ENCODE measurements around the gene ABHD16B.

The ABHD16B gene

DNA sequence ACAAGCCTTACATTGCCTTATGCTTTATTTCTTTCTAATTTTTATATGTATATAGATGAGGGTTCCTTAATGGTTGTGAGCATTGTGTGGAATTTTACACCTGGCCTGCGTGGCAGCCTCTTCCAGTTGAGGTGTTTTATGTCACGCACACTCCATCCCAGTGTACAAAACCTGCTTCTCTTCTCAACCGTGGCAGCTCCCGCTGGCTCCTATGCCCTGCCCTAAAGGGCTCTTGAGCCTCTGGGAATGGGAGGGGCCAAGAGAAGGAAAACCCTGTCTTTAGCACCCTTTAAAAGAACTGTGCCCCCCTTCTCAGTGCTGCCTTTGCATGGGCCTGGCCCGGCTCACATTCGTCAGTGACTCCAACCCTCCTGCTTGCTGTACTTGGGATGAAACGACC lies 29.3 kb downstream of the ABHD16B start:
- H3K4me3 ChIP-seq (ENCODE audit: low read depth, low read length): no peak overlapping the region
- no peak for DNase-seq (ENCODE audit: low read depth)

DNA sequence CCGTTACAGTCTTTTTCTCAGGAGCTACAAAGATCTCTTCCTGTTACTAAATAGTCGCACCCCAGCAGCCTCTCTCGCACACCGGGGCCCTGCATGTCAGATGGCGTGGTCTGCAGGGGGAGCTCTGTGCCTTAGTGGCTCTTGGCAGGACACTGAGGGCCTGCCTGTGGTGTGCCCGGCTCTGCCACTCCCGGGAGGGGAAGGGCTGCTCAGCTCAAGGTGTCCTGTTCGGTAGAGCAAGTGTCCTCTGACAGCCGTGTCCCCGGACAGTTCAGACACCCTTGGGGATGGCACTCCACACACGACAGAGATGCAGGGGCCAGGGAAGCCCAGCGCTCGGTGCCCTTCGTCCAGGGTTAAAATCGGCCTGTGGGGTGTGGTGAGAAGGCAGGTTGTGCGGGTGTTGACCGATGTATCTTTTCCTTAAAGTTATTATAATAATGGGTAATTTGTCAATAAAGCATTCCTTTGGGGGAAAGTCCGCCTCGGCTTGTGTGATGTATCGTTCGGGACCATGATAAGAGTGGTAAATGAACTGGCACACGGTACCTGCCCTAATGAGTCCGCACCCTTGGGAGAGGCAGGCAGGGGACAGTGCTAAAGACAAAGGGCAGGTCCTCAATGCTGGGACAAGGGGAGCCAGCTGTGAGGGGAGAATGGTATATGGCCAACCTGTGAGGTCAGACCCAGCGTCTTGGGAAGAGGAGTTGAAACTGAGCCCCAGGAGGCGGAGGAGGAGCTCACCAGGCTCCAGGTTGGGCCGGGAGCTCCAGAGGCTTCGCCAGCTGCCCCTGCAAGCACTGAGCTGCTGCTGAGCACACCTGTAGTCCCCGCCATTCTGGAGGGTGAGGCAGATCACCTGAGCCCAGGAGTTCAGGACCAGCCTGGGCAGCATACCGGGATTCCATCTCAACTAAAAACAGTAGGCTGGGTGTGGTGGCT lies 30.0 kb downstream of the ABHD16B start:
- H3K4me3 ChIP-seq (ENCODE audit: low read depth, low read length): no peak overlapping the region
- DNase-seq (ENCODE audit: low read depth): no peak

DNA sequence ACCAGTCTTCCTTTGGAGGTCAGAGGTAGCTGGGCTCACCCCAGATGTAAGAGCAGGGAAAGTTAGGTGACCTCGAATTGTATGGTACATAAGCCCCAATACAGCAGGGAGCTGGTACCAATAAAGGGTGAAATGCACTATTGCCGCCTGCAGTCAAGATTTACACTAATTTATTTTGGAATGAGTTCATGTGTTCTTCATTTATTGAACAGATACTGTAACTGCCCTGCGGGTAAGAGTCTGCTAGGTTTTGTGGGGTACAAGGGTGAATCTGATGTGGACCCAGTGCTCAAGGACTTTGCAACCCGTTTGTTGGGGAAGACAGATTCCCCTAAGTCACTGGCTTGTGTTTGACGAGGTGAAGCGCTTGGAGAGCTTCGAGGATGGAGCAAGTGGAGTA lies 31.1 kb downstream of the ABHD16B start:
- no peak overlapping the region for H3K4me3 ChIP-seq (ENCODE audit: low read depth, low read length)
- DNase-seq (ENCODE audit: low read depth): no peak

DNA sequence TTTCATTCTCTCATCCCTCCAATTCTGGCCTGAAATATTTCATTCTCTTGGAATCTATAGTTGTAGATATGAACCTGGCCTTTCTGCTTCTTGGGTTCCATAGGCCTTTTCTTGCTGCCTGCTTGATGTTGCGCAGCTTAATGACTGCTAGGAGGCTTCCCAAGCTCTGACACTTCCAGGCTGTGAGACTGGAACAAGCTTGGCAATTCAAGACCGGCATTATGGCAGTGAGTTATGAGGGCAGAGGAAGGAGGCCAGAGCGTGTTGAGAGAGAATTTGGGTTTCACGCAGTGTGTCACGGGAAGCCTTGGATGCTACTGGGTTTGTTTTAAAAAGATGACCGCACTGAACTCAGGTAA lies 32.7 kb downstream of the ABHD16B start:
- H3K4me3 ChIP-seq (ENCODE audit: low read depth, low read length): peak overlapping the region; percentile 53
- DNase-seq (ENCODE audit: low read depth): no peak

DNA sequence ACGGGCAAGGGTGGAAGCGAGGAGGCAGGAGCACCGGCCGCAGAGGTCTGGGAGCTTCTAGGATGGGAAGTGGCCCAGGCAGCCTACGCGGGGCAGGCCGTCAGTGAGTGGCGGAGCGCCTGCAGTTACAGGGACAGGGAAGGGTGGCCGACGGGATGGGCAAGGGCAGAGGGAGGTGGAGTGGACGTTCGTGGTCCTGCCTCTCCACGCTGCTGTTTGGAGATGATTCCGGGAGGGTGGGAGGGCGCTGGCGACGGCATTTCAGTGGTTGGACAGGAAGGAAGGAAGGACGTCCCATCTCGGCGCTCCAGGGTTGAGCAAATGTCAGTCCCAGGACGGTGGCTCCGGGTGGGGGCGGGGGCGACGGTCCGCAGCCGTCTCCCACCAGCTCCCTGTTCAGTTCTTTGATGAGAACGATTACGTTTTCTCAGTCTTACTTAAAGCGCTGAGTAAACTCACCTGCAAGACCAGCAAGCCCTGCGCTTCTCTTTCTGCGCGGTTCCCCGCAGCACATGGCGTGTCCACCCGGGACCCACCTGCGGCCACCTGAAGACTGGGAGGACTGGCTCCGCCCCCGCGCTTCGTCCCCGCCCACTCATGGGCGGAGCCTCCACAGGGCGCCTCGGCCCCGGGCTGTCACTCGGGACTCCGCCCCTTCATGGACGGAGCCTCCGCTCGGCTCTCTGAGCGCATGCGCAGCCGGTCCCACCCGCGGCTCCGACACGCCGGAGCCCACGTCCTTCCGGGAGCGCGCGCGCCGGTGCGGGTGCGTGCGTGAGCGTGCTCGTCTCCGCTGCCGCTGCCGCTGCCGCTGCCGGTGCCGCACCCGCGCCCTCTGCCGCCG lies 33.3 kb downstream of the ABHD16B start, which contains the start of gene DNAJC5:
TSS of gene DNAJC5 (plus strand) at position 769 of the 844 bp plus-strand sequence. CDS start 33,220 bp downstream, outside the sequence.
- DNase-seq (ENCODE audit: low read depth): peak; percentile 62
- peak within 1 kb of the TSS; percentile 59 for H3K4me3 ChIP-seq (ENCODE audit: low read depth, low read length)

DNA sequence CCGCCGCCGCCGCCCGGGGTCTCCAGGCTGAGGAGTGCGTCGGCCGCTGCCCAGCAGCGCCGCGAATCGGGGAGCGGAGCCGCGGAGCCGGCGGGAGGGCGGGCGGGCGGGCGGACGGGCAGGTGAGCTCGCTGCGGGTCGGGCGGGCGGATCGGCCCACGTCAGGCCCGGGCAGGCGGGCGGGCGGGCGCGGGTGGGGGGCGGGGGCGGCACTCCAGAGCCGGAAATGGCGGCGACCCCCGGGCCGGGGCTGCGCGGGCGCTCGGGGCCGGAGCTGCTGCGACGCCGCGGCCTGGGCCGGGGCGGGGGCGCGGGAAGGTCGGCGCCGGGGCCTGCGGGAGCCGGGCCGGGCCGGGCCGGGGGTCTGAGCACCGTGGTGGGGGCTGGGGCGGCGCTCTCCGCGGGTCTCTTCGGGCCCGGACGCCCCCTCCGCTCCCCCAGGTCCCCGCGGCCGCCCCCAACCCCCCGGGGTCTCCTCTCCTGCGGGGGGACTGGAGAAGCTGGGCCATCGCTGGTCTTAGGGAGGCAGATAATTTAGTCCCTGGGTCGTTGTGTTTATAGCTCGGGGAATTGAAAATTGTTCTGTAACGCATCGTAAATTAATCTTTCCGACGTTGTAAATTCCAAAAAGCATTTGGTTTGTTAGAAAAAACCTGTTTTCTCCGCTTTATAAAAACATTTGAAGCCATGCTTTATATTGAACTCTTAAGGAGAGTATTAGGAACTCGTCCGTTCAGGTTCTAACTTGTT lies 34.1 kb downstream of the ABHD16B start:
- no peak for DNase-seq (ENCODE audit: low read depth)
- H3K4me3 ChIP-seq (ENCODE audit: low read depth, low read length): peak overlapping the region; percentile 59

DNA sequence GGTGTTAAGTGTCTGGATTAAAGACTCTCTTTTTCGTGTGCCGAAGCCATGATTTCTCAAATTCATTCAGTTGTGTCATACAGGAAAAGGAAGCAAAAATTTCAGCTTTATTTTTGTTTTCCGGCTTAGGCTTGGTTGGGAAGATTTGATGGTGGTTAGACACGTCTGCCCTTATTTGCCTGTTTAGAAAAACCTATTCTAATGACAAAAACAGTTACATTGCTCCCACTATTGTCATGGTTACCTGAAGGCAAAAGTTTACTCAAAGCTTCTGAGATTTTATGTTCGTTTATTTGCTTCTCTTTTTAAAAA lies 34.6 kb downstream of the ABHD16B start:
- no peak for DNase-seq (ENCODE audit: low read depth)
- H3K4me3 ChIP-seq (ENCODE audit: low read depth, low read length): peak overlapping the region; percentile 59

DNA sequence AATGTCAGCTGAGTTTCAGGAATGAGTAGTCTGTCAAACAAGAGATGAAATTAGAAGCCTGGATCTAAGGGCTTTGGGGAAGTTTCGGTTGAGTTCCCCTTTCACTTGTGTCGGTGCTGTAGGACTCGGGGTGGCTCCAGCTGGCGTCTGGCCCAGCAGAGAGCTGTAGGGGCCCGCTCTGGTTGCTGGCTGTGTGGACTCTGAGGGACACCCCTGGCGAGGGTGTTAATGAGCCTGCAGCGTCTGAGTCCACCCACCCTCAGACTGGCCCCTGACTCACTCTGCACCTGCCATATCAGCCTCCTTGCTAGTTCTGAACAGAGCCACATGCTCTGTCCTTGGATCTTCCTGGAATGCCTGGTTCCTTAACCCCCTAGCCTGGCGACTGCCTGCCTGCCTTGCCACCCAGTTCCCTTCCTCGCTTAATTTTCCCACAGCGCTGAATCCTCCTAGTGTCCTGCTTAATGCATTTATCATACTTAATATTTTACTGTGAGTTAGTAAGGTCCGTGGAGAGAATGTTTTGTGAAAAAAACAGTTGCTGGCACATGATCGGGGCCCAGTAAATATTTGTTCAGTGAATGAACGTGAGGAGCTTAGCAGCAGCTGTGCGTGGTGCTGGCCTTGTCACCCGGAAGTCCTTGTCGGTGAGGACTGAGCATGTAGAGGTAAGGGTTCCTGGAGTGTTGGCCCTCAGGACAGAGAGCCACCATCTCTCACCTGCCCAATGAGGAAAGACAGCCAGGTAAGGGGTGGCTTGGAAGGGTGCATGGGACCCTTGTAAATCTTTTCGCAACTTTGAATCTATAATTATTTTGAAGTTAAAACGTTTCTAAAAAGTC lies 35.2 kb downstream of the ABHD16B start:
- no peak for DNase-seq (ENCODE audit: low read depth)
- H3K4me3 ChIP-seq (ENCODE audit: low read depth, low read length): peak overlapping the region; percentile 59

DNA sequence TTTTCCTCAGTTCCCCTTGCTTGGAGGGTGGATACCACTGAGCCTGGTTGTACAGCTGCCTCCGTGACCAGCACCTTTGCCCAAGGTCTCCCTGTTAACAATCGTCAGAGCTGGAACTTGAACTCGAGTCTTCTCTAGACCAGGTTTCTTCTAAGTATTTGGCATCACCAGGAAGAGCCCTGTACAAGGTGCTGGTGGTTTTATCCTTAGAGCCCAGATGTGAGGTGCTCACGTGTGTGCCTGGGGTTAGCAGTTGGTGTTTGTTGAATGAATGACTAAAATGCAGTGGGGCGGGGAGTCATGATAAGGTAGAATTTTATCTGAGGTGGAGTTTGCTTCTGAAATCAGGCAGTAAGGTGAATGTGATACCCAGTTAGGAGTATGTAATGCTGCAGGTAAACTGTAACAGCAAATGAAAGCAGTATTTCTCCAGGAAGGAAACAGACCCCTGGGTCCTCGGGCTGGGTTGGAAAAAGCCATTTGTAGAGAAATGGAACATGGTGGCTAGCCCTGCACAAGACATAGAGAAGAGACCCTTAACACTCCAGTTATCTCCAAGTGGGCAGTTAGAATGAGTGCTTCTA lies 36.8 kb downstream of the ABHD16B start:
- no peak overlapping the region for H3K4me3 ChIP-seq (ENCODE audit: low read depth, low read length)
- no peak for DNase-seq (ENCODE audit: low read depth)

DNA sequence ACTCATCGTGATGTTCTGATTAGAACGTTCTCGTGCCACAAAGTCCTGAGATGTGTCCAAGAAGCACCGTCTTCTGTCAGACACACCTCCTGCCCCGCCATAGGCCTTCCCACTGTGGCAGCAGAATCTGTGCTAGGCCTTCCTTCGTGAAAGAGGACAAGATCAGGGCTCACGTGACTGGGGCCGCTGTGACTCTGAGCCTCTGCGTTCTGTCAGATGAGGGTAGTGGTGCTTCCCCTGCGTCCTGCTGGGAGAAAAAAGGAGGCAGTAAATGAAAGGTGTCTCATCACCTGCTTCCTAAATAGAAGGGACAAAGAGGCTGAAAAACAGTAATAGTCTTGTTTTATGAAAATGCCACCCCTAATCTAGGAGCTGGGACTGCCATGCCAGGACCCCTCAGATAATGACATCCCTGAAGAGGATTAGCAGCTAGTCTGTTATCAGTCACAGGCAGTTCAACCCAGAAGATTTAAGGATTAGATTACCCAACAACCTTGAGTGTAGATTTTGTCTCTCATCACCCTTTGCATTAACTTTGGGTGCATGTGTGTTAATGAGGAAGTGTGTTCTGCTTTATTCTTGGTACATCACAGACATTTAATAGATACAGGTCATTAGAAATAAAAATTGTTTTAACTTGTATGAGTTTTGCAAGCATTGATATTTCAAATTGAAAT lies 37.7 kb downstream of the ABHD16B start:
- no peak for DNase-seq (ENCODE audit: low read depth)
- H3K4me3 ChIP-seq (ENCODE audit: low read depth, low read length): no peak overlapping the region

DNA sequence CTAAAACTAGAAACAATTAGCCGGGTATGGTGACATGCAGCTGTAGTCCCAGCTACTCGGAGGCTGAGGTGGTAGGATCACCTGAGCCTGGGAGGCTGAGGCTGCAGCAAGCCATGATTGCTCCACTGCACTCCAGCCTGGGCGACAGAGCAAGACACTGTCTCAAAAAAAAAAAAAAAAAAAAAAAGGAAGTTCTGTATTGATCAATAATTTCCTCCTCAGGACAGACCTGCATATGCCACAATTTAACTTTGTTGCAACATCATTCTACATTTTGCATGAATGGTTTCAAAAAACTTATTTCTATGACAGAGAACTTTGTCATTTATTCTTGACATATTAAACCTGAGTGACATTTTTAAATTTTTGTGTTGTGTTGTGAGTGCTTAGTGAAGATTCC lies 39.1 kb downstream of the ABHD16B start:
- no peak overlapping the region for H3K4me3 ChIP-seq (ENCODE audit: low read depth, low read length)
- DNase-seq (ENCODE audit: low read depth): no peak

DNA sequence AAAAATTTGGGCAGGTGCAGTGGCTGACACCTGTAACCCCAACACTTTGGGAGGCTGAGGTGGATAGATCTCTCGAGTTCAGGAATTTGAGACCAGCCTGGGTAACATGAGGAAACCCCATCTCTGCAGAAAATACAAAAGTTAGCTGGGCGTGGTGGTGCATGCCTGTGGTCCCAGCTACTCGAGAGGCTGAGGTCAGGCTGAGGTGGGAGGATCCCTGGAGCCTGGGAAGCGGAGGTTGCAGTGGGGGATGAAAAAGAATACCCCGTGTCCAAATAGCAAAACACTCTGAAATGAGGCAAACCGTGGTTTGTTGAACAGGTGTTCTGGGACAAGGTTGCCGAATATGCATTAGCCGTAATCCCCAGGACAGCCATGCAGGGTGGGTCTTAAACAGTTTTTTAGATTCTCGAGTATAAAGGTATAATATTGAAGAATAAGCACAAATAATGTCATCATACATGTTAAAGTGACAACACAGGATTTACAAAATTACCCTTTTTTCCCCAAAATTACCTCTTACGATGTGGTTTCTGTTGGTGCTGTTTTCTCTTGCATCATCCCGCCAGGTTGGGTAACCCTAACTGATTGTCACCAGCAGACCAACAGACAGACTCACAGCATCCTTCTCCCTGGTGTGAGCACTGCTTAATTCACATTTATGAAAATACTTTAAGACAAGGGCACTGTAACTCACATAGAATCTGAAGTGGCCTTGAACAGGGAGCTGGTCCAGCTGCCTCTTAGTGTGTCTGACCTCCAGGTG lies 42.7 kb downstream of the ABHD16B start:
- H3K4me3 ChIP-seq (ENCODE audit: low read depth, low read length): no peak overlapping the region
- DNase-seq (ENCODE audit: low read depth): no peak

DNA sequence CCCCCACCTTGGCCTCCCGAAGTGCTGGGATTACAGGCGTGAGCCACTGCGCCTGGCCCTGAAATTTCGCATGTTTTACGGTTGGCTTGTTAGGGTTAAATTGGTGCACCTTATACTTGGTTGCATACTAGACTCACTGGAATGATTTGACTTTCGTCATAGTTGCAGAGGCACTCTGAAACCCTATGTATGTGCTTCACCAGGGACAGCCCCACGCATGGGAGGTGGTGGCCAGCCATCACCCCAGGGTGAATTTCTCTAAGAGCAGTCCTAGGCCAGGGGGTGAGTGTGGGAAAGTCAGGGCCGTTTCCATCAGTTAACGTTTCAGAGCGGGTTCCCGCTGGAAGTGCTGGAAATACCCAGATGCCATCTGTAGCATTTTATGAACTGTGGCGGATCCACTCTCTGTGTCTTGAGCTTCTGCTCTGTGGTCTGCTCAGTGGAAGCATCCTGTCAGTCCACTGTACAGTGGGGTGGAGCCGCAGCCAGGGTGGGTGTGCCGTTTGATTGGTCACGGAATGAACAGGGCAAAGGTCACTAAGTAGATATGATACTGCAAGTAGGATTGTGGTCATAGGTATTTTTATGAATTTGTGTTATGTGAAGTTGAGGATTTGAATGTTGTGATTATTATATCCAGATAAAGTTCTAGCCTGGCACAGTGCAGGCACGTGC lies 46.8 kb downstream of the ABHD16B start:
- no peak for DNase-seq (ENCODE audit: low read depth)

DNA sequence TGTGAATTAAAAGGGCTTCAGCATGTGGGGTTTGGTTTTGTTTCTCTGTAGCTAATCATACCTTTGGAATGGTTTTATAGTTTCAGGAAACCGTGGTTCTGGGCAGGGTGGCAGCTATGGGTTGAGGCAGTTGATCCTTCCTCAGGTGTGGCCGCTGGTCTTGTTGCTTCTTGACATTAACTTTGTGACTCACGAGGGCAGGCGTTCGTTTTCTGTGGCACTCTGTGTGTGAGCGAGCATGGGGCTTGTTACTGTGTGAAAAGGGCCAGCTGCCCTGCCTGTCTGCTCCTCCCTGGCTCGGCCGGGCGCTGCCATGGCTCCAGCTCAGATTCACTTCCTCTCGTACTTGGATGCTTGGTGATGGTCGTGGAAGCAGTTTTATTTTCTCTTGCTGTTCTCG lies 49.9 kb downstream of the ABHD16B start:
- no peak overlapping the region for H3K4me3 ChIP-seq (ENCODE audit: low read depth, low read length)
- no peak for DNase-seq (ENCODE audit: low read depth)

More for the DNA sequence above, 46.8 kb downstream of the ABHD16B start:
- no peak overlapping the region for H3K4me3 ChIP-seq (ENCODE audit: low read depth, low read length)

All from skeletal muscle cell (primary cell).